Activated CD8-positive, alpha-beta memory T cell treated with anti-CD3 and anti-CD28 coated beads for 4 hours (primary cell): ENCODE measurements around the gene MYLK2.
A peak's percentile ranks its signal among the peaks of the same experiment; 100 is the strongest.

Experiments
- DNase-seq, 2 donors: peaks; one replicate each; pipeline ENCODE4 v3.0.0-alpha.2; 2020; ENCODE audit warnings: low read depth in 2 of 2

The MYLK2 gene

GRCh38 chr20:31853481-31853880, 34.3 kb downstream of the MYLK2 start:
- DNase-seq, result no peak

- DNase-seq, result no peak
Measured at GRCh38 chr20:31856516-31856915, 37.4 kb downstream of the MYLK2 start.

GRCh38 chr20:31857861-31858759, 39.0 kb downstream of the MYLK2 start:
- DNase-seq, result no peak

GRCh38 chr20:31858760-31859083, 39.6 kb downstream of the MYLK2 start:
- no peak for DNase-seq

GRCh38 chr20:31859266-31859997, 40.3 kb downstream of the MYLK2 start:
- no peak for DNase-seq

GRCh38 chr20:31859998-31860380, 40.8 kb downstream of the MYLK2 start:
- no peak for DNase-seq

GRCh38 chr20:31860390-31861134, 41.4 kb downstream of the MYLK2 start:
- no peak for DNase-seq

- no peak for DNase-seq
Measured at GRCh38 chr20:31861135-31861384, 41.9 kb downstream of the MYLK2 start.

GRCh38 chr20:31861385-31862156, 42.4 kb downstream of the MYLK2 start:
- DNase-seq, result peak; percentile 32 to 46

GRCh38 chr20:31862157-31862470, 43.0 kb downstream of the MYLK2 start:
- no peak for DNase-seq

GRCh38 chr20:31862506-31862905, 43.4 kb downstream of the MYLK2 start:
- DNase-seq, result no peak

GRCh38 chr20:31863296-31864085, 44.3 kb downstream of the MYLK2 start:
- DNase-seq, result no peak

- DNase-seq, result no peak
Measured at GRCh38 chr20:31864521-31865400, 45.6 kb downstream of the MYLK2 start.

GRCh38 chr20:31866221-31866620, 47.1 kb downstream of the MYLK2 start:
- no peak for DNase-seq

- no peak for DNase-seq
Measured at GRCh38 chr20:31868853-31869672, 49.9 kb downstream of the MYLK2 start.

- DNase-seq, result no peak
Measured at GRCh38 chr20:31869673-31869941, 50.5 kb downstream of the MYLK2 start.

GRCh38 chr20:31869942-31870725, 51.0 kb downstream of the MYLK2 start, which contains the start of the genes DUSP15 and TTLL9:
Gene DUSP15 (minus strand): TSS chr20:31870527. CDS start chr20:31870337, 190 bp downstream.
Gene TTLL9 (plus strand): TSS chr20:31870634. CDS start chr20:31871127, 493 bp downstream.
- DNase-seq, result no peak

GRCh38 chr20:31870726-31871617, 51.8 kb downstream of the MYLK2 start:
- DNase-seq, result no peak
